ENCODE data around the gene PDE6B. TPM values are rescaled to one million over a fixed set of nuclear protein-coding genes. Genes with fewer than 3 reads are reported as not detected.
A peak's percentile ranks its signal among the peaks of the same experiment; 100 is the strongest.

PDE6B gene
- total and polyA plus RNA-seq, 2 experiments from 2014 or later = 3.4 to 5.0 TPM

DNA sequence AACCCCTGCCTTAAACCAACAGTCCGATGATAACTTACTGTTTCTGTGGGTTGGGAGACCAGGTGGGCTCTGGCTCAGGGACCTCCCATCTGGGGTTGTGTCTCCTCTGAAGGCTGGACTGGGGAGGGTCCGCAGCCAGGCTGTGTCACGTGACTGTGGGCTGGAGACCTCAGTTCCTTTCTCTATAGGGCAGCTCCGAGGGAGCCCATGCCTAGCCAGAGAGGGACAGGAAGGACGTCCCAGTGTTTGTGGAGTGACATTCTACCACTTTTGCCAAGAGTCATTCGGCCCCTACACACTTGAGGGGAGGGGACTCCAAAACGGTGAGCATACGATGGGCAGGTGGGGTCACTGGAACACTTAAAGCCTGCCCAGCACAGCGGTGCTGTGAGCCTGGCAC is 84.7 kb downstream of the PDE6B start (continued):
- TF ChIP-seq POLR2AphosphoS5 (IDR thresholded peaks at IDR 0.05; ENCODE audit: low read depth) (no peak), ZNF331 (CRISPR knock-in tag; IDR thresholded peaks at IDR 0.05; ENCODE audit: low read depth) (no peak), REST (IDR thresholded peaks at IDR 0.05; ENCODE audit: unreplicated experiment) (no peak), CREB1 (CRISPR knock-in tag; IDR thresholded peaks at IDR 0.05; ENCODE audit: low read depth) (no peak), STAT1 (IDR thresholded peaks at IDR 0.05; ENCODE audit: unreplicated experiment) (no peak), EZH2 (IDR thresholded peaks at IDR 0.05; ENCODE audit: low read depth, unreplicated experiment) (no peak), ZNF114 (CRISPR knock-in tag; IDR thresholded peaks at IDR 0.05) (no peak), CTCF (conservative IDR thresholded peaks at IDR 0.05; ENCODE audit: low read depth in 2 of 2) (no peak), NANOG (IDR thresholded peaks at IDR 0.05; ENCODE audit: borderline replicate concordance) (no peak), EZH2phosphoT487 (IDR thresholded peaks at IDR 0.05; ENCODE audit: unreplicated experiment) (no peak), JUNB (IDR thresholded peaks at IDR 0.05; ENCODE audit: unreplicated experiment) (no peak)
- TF ChIP-seq, protein P1, sequence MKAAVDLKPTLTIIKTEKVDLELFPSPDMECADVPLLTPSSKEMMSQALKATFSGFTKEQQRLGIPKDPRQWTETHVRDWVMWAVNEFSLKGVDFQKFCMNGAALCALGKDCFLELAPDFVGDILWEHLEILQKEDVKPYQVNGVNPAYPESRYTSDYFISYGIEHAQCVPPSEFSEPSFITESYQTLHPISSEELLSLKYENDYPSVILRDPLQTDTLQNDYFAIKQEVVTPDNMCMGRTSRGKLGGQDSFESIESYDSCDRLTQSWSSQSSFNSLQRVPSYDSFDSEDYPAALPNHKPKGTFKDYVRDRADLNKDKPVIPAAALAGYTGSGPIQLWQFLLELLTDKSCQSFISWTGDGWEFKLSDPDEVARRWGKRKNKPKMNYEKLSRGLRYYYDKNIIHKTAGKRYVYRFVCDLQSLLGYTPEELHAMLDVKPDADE (IDR thresholded peaks at IDR 0.05) = no peak

DNA sequence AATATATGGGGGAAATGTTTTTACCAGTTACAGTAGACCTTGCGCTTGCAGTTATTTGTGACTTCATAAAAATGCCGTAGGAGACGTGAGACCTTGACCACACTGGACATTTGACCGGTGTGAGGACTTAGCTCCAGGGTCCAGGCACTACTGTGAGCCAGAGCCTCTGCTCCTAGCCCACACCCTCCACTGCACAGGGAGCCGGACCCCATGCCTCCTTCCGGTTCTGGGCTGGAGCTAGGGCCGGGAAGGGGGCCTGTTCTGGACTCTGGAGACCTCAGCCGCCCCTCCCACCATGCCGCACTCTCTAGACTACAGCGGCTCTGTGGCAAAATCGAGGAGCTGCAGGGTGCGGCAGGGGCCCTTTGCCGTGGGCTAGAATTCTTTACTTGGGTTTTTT is 85.5 kb downstream of the PDE6B start:
- Mint-ChIP-seq H3K27ac (no peak overlapping the region), H3K4me3 (no peak overlapping the region), H3K9me3 (no peaks in the 10 kb centered on the region), H3K27me3 (ENCODE audit: insufficient read depth, low read depth, poor library complexity) (peaks cover 4% of the 10 kb centered on the region), H3K36me3 (ENCODE audit: low read depth) (peaks cover 35% of the 10 kb centered on the region), H3K4me1 (peaks cover 4% of the 10 kb centered on the region; the same call in 2 of the 3 replicates)
- Histone ChIP-seq H3K36me3 (ENCODE audit: insufficient read depth) (0 out of 2 replicates have a peak, but pooled peaks cover 3% of the 10 kb centered on the region), H3K4me3 (no peak overlapping the region), H3F3A (replicated peaks; ENCODE audit: low read depth) (no peaks in the 10 kb centered on the region), H4K20me1 (replicated peaks; ENCODE audit: insufficient read depth) (peaks cover 33% of the 10 kb centered on the region), H3K4me1 (ENCODE audit: insufficient read depth) (no peaks in the 10 kb centered on the region), H3K4me2 (no peak overlapping the region), H3K79me2 (replicated peaks; ENCODE audit: insufficient read depth) (peaks cover 67% of the 10 kb centered on the region), H3K27me3 (ENCODE audit: insufficient read depth) (no peaks in the 10 kb centered on the region), H2AFZ (no peak overlapping the region), H3K27ac (ENCODE audit: low read depth) (no peak overlapping the region), H3K9me2 (ENCODE audit: insufficient read depth) (no peaks in the 10 kb centered on the region)
- DNase-seq (ENCODE audit: low spot score) = no peak
- peak; percentile 48 for ATAC-seq
- TF ChIP-seq, protein P1 (IDR thresholded peaks at IDR 0.05) = no peak
- no peak for TF ChIP-seq ZNF462 (CRISPR knock-in tag; IDR thresholded peaks at IDR 0.05)

Data from GM23338 (cell line).